HCT116 (cell line): ENCODE results near the gene EXD2. TPM values are rescaled to one million over a fixed set of nuclear protein-coding genes. Genes with fewer than 3 reads are reported as not detected.

Experiments used
- ATAC-seq: fragments of 200-7000 bp; cut with Tn5 transposase; 2 replicates; pipeline ENCODE4 v1.9.1; 2020; ENCODE audit warnings: mild to moderate bottlenecking, moderate library complexity
- BruUV-seq: library from RNA; stranded (reverse); fragments of 400-500 nt; replicated peaks from 2 replicates; lab custom pipeline; 2021; lab: Mats Ljungman, UMichigan
- CTCF ChIA-PET: fragments of 300-600 bp; sonication (Branson Sonifier 250); formaldehyde crosslinking; loops from one replicate; lab custom pipeline; 2021; ENCODE audit warnings: antibody characterized with exemption; lab: Charles Lee
- POLR2A ChIA-PET: fragments of 300-600, 350-600 bp; sonication (Branson Sonifier 250); formaldehyde crosslinking; loops from one replicate; lab custom pipeline; 2021; ENCODE audit warnings: antibody characterized with exemption; lab: Charles Lee
- RAD21 ChIA-PET, 2 experiments: fragments of 300-600 bp; sonication (Branson Sonifier 250); formaldehyde crosslinking; loops; one replicate each; lab custom pipeline; 2023; ENCODE audit warnings: low total read pairs in 2 of 2; ENCODE audit not compliant: uncharacterized antibody in 2 of 2, unreplicated experiment in 2 of 2, low non-redundant PET in 1 of 2; lab: Charles Lee
- DNase-seq: peaks from one replicate; pipeline ENCODE4 v3.0.0-alpha.2; 2010; ENCODE audit warnings: low read depth, low spot score
- H2AFZ ChIP-seq: fragments of 200-600 bp; shearing (Covaris generic), sonication (generic); 2 replicates; pipeline ENCODE4 v1.6.1; 2017; ENCODE audit warnings: low read depth, mixed run types, mixed read lengths, antibody characterized with exemption, low read length; ENCODE audit not compliant: poor library complexity, severe bottlenecking
- H3K27ac ChIP-seq: 2 replicates; pipeline ENCODE4 v1.5.1; 2012; ENCODE audit warnings: low read depth, low read length
- H3K27me3 ChIP-seq: fragments of 200-600 bp; sonication (generic); 2 replicates; pipeline ENCODE4 v1.6.1; 2016; ENCODE audit warnings: mixed run types, low read length, mixed read lengths; ENCODE audit not compliant: insufficient read depth
- H3K36me3 ChIP-seq, 2 experiments: fragments of 200-500 bp in 1 of 2; fragments of 200-600 bp in 1 of 2; sonication (Bioruptor generic) in 1 of 2; sonication (generic) in 1 of 2; 2 replicates each; pipeline versions ENCODE4 v1.5.1 to v1.6.1; 2014 to 2016; ENCODE audit warnings: low read length in 2 of 2, inconsistent platforms in 1 of 2, mixed read lengths in 1 of 2, mixed run types in 1 of 2; ENCODE audit not compliant: insufficient read depth in 2 of 2, control insufficient read depth in 1 of 2
- H3K4me1 ChIP-seq, 2 experiments: fragments of 200-600 bp in 1 of 2; sonication (generic) in 1 of 2; 2 replicates each; pipeline versions ENCODE4 v1.5.1 to v1.6.1; 2012 to 2017; ENCODE audit warnings: low read length in 2 of 2, inconsistent platforms in 1 of 2, mild to moderate bottlenecking in 1 of 2, mixed read lengths in 1 of 2, mixed run types in 1 of 2, moderate library complexity in 1 of 2; ENCODE audit not compliant: insufficient read depth in 2 of 2, control insufficient read depth in 1 of 2
- H3K4me2 ChIP-seq: fragments of 200-600 bp; sonication (generic); 2 replicates; pipeline ENCODE4 v1.6.1; 2017; ENCODE audit warnings: mixed run types, low read length, mixed read lengths
- H3K4me3 ChIP-seq, 2 experiments: fragments of 200-600 bp in 1 of 2; sonication (generic) in 1 of 2; replicated peaks in 1 of 2; 2 replicates each; pipeline ENCODE4 v1.5.1; 2011 to 2016; ENCODE audit warnings: low read length in 2 of 2, control low read depth in 1 of 2, low read depth in 1 of 2, mild to moderate bottlenecking in 1 of 2, mixed read lengths in 1 of 2, mixed run types in 1 of 2
- H3K79me2 ChIP-seq: fragments of 200-600 bp; sonication (generic); 2 replicates; pipeline ENCODE4 v1.6.1; 2017; ENCODE audit warnings: mild to moderate bottlenecking, mixed run types, low read length, moderate library complexity, mixed read lengths; ENCODE audit not compliant: insufficient read depth
- H3K9ac ChIP-seq: fragments of 200-600 bp; sonication (generic); 2 replicates; pipeline ENCODE4 v1.6.1; 2016; ENCODE audit warnings: low read length, mixed read lengths
- H3K9me2 ChIP-seq: fragments of 200-600 bp; sonication (generic), shearing (Covaris generic); 2 replicates; pipeline ENCODE4 v1.6.1; 2017; ENCODE audit warnings: mixed run types, mild to moderate bottlenecking, moderate library complexity; ENCODE audit not compliant: insufficient read depth
- H3K9me3 ChIP-seq, 2 experiments: fragments of 200-500 bp in 1 of 2; fragments of 200-600 bp in 1 of 2; sonication (Bioruptor generic) in 1 of 2; sonication (generic) in 1 of 2; 2 replicates each; pipeline ENCODE4 v1.6.1; 2014 to 2017; ENCODE audit warnings: low read length in 2 of 2, mixed read lengths in 2 of 2, inconsistent platforms in 1 of 2, low read depth in 1 of 2, mild to moderate bottlenecking in 1 of 2, mixed run types in 1 of 2, moderate library complexity in 1 of 2; ENCODE audit not compliant: control insufficient read depth in 1 of 2, insufficient read depth in 1 of 2
- H4K20me1 ChIP-seq: fragments of 200-600 bp; sonication (generic), shearing (Covaris generic); 2 replicates; pipeline ENCODE4 v1.6.1; 2017; ENCODE audit warnings: mixed run types, mild to moderate bottlenecking, moderate library complexity; ENCODE audit not compliant: insufficient read depth
- CEBPB ChIP-seq: IDR thresholded peaks from 2 replicates; pipeline ENCODE4 v1.6.1; 2012; ENCODE audit warnings: low read depth
- ELF1 ChIP-seq: IDR thresholded peaks from 2 replicates; pipeline ENCODE4 v1.6.1; 2012; ENCODE audit warnings: low read depth, borderline replicate concordance
- EZH2 ChIP-seq: fragments of 200-600 bp; sonication (generic); IDR thresholded peaks from 2 replicates; pipeline ENCODE4 v1.6.1; 2017; ENCODE audit warnings: antibody characterized with exemption, mixed run types
- EZH2phosphoT487 ChIP-seq: fragments of 200-600 bp; IDR thresholded peaks from 2 replicates; pipeline ENCODE4 v1.6.1; 2018; ENCODE audit warnings: antibody characterized with exemption, borderline replicate concordance
- FOSL1 ChIP-seq: IDR thresholded peaks from 2 replicates; pipeline ENCODE4 v1.6.1; 2012; ENCODE audit warnings: low read depth
- RAD21 ChIP-seq: IDR thresholded peaks from 2 replicates; pipeline ENCODE4 v1.6.1; 2012; ENCODE audit warnings: low read depth, mild to moderate bottlenecking
- SIN3A ChIP-seq: IDR thresholded peaks from 2 replicates; pipeline ENCODE4 v1.6.1; 2012; ENCODE audit warnings: low read depth
- SP1 ChIP-seq: IDR thresholded peaks from 2 replicates; pipeline ENCODE4 v1.6.1; 2012; ENCODE audit warnings: low read depth
- SRF ChIP-seq: IDR thresholded peaks from 2 replicates; pipeline ENCODE4 v1.6.1; 2012; ENCODE audit warnings: low read depth
- ZFX ChIP-seq: fragments of 450-650 bp; IDR thresholded peaks from 2 replicates; pipeline ENCODE4 v1.6.1; 2017
- intact Hi-C: fragments of 100-400 bp; cut with micrococcal nuclease; formaldehyde crosslinking; loops from 2 replicates; pipeline ENCODE4 v1.10.0; 2022
- total RNA-seq: library from RNA; stranded (reverse); gene quantifications from one replicate; pipeline ENCODE4 v1.2.1, GENCODE V29; 2021; ENCODE audit not compliant: unreplicated experiment
- TF ChIP-seq, protein P1 (sequence below), 3 experiments: fragments of 200-600 bp in 1 of 3; sonication (generic) in 1 of 3; IDR thresholded peaks in 2 of 3; conservative IDR thresholded peaks in 1 of 3; 2 replicates each; pipeline ENCODE4 v1.5.1; 2012 to 2017; ENCODE audit warnings: low read depth in 2 of 3, low read length in 2 of 3, antibody characterized with exemption in 1 of 3, borderline replicate concordance in 1 of 3, control low read depth in 1 of 3, mild to moderate bottlenecking in 1 of 3, mixed read lengths in 1 of 3, mixed run types in 1 of 3, moderate library complexity in 1 of 3; ENCODE audit not compliant: insufficient read depth in 1 of 3
- TF ChIP-seq, protein P2 (sequence below): IDR thresholded peaks from 2 replicates; pipeline ENCODE4 v1.6.1; 2011; ENCODE audit warnings: mild to moderate bottlenecking, low read length, moderate library complexity; ENCODE audit not compliant: insufficient replicate concordance; ENCODE audit errors: extremely low read depth
- TF ChIP-seq, protein P3 (sequence below): IDR thresholded peaks from 2 replicates; pipeline ENCODE4 v1.6.1; 2012

Gene EXD2
- total RNA-seq, 1 experiment from 2014 or later, result 20.2 TPM

DNA sequence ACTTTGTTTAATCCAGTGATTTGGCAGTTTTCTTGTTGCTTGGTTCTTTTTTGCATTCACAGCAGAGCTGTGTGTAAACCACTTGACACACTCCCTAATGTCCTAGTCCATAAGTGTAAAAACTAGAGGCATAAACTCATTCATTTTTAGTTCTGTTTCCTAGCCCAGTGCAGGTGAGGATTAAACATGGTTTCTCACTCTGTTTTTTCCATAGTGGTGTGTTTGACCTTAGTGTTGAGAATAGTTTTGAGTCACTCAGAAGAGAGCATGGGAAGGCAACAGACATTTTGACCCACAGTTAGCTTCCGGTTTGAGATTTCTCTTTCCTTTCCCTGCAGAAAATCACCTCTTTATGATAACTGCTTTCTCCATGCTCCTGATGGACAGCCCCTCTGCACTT, 44.4 kb downstream of the EXD2 start:
- H3K9me2 ChIP-seq, result no peaks in the 10 kb centered on the region
- CTCF ChIA-PET, result interaction anchor here (1.2 to 1.8 kb wide), 2 partner anchors 106 to 108 kb away, joined by 3 to 4 read pairs; no protein-coding TSS in a partner anchor
- peaks cover 0 to 19% of the 10 kb centered on the region in 2 experiments; a peak in 2 of 4 replicates for H3K36me3 ChIP-seq
- RAD21 ChIA-PET, result no interaction called here
- H3K9ac ChIP-seq, result no peak overlapping the region
- DNase-seq, result no peak
- intact Hi-C loops, result no loop called here
- no peak overlapping the region for H3K27ac ChIP-seq
- POLR2A ChIA-PET, result no interaction called here
- no peaks in the 10 kb centered on the region for H3K79me2 ChIP-seq
- H2AFZ ChIP-seq, result no peak overlapping the region
- no peaks in the 10 kb centered on the region for H3K4me1 ChIP-seq
- BruUV-seq, result no TSS peak
- no peak overlapping the region for H3K4me2 ChIP-seq
- no peak for ATAC-seq
- H3K4me3 ChIP-seq, result no peak overlapping the region
- H3K27me3 ChIP-seq, result no peaks in the 10 kb centered on the region
- no peaks in the 10 kb centered on the region for H3K9me3 ChIP-seq
- no peaks in the 10 kb centered on the region for H4K20me1 ChIP-seq
- no peak for TF ChIP-seq FOSL1
- TF ChIP-seq, protein P1, sequence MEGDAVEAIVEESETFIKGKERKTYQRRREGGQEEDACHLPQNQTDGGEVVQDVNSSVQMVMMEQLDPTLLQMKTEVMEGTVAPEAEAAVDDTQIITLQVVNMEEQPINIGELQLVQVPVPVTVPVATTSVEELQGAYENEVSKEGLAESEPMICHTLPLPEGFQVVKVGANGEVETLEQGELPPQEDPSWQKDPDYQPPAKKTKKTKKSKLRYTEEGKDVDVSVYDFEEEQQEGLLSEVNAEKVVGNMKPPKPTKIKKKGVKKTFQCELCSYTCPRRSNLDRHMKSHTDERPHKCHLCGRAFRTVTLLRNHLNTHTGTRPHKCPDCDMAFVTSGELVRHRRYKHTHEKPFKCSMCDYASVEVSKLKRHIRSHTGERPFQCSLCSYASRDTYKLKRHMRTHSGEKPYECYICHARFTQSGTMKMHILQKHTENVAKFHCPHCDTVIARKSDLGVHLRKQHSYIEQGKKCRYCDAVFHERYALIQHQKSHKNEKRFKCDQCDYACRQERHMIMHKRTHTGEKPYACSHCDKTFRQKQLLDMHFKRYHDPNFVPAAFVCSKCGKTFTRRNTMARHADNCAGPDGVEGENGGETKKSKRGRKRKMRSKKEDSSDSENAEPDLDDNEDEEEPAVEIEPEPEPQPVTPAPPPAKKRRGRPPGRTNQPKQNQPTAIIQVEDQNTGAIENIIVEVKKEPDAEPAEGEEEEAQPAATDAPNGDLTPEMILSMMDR (IDR thresholded peaks at IDR 0.05 in 2 of 3, conservative IDR thresholded peaks at IDR 0.05 in 1 of 3; ENCODE audit: borderline replicate concordance in 1 of 3, insufficient read depth in 1 of 3, low read depth in 2 of 3, low read length in 2 of 3), result no peak
- TF ChIP-seq SRF, result no peak
- no peak for TF ChIP-seq CEBPB
- no peak for TF ChIP-seq SIN3A
- no peak for TF ChIP-seq RAD21
- TF ChIP-seq, protein P2, sequence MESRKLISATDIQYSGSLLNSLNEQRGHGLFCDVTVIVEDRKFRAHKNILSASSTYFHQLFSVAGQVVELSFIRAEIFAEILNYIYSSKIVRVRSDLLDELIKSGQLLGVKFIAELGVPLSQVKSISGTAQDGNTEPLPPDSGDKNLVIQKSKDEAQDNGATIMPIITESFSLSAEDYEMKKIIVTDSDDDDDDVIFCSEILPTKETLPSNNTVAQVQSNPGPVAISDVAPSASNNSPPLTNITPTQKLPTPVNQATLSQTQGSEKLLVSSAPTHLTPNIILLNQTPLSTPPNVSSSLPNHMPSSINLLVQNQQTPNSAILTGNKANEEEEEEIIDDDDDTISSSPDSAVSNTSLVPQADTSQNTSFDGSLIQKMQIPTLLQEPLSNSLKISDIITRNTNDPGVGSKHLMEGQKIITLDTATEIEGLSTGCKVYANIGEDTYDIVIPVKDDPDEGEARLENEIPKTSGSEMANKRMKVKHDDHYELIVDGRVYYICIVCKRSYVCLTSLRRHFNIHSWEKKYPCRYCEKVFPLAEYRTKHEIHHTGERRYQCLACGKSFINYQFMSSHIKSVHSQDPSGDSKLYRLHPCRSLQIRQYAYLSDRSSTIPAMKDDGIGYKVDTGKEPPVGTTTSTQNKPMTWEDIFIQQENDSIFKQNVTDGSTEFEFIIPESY, result no peak
- TF ChIP-seq ELF1, result no peak
- TF ChIP-seq SP1, result no peak
- TF ChIP-seq ZFX, result no peak
- TF ChIP-seq, protein P3, sequence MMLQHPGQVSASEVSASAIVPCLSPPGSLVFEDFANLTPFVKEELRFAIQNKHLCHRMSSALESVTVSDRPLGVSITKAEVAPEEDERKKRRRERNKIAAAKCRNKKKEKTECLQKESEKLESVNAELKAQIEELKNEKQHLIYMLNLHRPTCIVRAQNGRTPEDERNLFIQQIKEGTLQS, result no peak
- no peak for TF ChIP-seq EZH2phosphoT487
- TF ChIP-seq EZH2, result no peak
- TF ChIP-seq, all 23 proteins: peak for 0
